Breast epithelium (tissue), 3 donors: Measurements from ENCODE around the gene KCNQ1OT1.

Experiments used
- POLR2A ChIP-seq: fragments of 450-650 bp; IDR thresholded peaks from one replicate; pipeline ENCODE4 v1.6.1; 2016; ENCODE audit warnings: antibody characterized with exemption, mild to moderate bottlenecking, moderate library complexity
- POLR2AphosphoS5 ChIP-seq, 3 donors: sonication (generic); formaldehyde crosslinking; IDR thresholded peaks; one replicate each; pipeline ENCODE4 v1.6.1; 2017; ENCODE audit warnings: antibody characterized with exemption in 3 of 3
- TF ChIP-seq, protein P1 (sequence below), 3 donors: fragments of 450-650 bp; IDR thresholded peaks; one replicate each; pipeline ENCODE4 v1.5.1; 2016 to 2017; ENCODE audit warnings: antibody characterized with exemption in 3 of 3, mild to moderate bottlenecking in 3 of 3, moderate library complexity in 3 of 3

DNA sequence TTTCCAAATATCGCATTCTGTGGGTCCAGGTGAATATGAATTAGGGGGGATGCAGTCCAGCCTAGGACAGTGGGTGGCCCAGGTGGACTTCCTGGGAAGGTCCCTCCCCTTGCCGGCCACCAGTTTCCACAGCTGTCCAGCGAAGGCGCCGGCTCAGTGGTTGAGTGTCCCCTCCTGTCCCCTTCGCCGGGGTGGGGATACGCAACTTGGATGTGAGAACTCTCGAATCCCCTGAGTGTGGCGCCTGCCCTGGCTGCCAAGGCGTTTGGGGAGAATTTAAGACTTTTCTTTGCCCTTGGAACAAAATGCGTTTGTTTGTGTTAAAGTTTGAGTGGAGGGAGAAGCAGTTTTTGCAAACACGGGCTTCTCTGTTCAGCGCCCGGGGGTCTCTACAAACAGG is 123.7 kb downstream of the KCNQ1OT1 start:
- TF ChIP-seq, protein P1, sequence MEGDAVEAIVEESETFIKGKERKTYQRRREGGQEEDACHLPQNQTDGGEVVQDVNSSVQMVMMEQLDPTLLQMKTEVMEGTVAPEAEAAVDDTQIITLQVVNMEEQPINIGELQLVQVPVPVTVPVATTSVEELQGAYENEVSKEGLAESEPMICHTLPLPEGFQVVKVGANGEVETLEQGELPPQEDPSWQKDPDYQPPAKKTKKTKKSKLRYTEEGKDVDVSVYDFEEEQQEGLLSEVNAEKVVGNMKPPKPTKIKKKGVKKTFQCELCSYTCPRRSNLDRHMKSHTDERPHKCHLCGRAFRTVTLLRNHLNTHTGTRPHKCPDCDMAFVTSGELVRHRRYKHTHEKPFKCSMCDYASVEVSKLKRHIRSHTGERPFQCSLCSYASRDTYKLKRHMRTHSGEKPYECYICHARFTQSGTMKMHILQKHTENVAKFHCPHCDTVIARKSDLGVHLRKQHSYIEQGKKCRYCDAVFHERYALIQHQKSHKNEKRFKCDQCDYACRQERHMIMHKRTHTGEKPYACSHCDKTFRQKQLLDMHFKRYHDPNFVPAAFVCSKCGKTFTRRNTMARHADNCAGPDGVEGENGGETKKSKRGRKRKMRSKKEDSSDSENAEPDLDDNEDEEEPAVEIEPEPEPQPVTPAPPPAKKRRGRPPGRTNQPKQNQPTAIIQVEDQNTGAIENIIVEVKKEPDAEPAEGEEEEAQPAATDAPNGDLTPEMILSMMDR (IDR thresholded peaks at IDR 0.05) = no peak
- no peak for TF ChIP-seq POLR2A
- no peak for TF ChIP-seq POLR2AphosphoS5 (IDR thresholded peaks at IDR 0.05)
